IPS-18c (cell line): ENCODE measurements around the gene METRN.

ENCODE experiments used
- H3K4me3 ChIP-seq: 2 replicates; pipeline ENCODE4 v1.7.0; 2013; ENCODE audit warnings: low read depth, mild to moderate bottlenecking, low read length, moderate library complexity; ENCODE audit not compliant: insufficient read depth
- H3K9me3 ChIP-seq: one replicate; pipeline ENCODE4 v1.6.1; 2013; ENCODE audit warnings: mild to moderate bottlenecking, low read length, moderate library complexity; ENCODE audit not compliant: control insufficient read depth, insufficient read depth

Gene METRN

DNA sequence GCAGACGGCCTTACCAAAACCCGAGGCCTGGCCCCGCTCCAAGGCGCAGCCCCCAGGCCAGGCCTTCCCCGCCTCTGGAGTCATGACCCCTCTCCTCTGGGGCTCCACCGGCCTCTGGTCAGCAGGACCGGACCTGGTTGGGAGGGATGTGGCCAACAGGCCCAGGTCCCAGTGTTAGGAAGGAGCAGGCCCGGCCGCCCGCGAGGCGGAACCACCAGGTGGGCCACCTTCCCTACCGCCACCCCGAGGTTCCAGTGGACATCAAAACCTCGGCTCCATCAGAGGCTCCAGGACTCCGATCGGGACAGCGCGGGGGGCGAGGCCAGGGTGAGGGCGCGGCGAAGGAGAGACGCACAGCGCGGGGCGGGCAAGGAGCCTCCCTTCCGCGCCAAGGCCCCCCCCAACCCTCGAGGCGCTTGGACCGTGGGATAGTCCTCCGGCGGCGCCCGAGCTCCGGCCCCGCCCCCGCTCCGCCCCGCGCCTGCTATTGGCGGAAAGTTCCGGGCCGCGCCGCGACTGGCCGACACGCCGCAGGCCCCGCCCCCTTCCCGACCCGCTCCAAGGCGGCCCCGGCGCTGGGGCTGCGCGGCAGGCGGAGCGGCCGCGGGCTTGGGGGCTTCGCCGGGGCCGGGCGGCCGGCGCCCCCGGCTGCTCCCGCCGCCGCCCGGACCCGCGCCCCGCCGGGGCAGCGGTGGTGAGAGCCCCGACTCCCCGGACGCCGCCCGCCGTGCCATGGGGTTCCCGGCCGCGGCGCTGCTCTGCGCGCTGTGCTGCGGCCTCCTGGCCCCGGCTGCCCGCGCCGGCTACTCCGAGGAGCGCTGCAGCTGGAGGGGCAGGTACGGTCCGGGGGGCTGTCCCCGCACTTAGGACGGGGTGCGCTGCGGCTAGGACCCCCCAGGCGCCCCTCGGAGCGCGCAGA, at the start of gene METRN:
TSS of gene METRN (plus strand) at position 561 of the 919 bp plus-strand sequence. CDS start at position 733, 172 bp downstream.
- H3K4me3 ChIP-seq, result peak within 1 kb of the TSS; percentile 56
- no peaks in the 10 kb centered on the region for H3K9me3 ChIP-seq

DNA sequence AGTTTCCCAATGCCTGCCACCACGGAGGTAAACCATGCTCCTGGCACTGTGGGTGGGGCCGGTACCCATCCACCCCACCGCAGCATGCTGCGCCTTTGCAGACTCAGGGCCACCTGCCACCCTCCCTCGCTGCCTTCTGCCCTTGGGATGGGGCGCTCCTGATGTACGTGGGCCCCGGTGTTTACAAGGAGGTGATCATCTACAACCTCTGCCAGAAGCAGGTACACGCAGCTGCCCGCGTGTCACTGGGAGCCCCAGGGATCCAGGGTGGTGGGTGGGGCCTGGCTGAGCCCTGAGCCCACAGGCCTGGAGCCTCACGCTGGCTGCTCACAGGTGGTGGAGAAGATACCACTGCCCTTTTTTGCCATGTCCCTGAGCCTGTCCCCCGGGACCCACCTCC, 48.3 kb upstream of the METRN start:
- no peak overlapping the region for H3K4me3 ChIP-seq
- no peaks in the 10 kb centered on the region for H3K9me3 ChIP-seq

DNA sequence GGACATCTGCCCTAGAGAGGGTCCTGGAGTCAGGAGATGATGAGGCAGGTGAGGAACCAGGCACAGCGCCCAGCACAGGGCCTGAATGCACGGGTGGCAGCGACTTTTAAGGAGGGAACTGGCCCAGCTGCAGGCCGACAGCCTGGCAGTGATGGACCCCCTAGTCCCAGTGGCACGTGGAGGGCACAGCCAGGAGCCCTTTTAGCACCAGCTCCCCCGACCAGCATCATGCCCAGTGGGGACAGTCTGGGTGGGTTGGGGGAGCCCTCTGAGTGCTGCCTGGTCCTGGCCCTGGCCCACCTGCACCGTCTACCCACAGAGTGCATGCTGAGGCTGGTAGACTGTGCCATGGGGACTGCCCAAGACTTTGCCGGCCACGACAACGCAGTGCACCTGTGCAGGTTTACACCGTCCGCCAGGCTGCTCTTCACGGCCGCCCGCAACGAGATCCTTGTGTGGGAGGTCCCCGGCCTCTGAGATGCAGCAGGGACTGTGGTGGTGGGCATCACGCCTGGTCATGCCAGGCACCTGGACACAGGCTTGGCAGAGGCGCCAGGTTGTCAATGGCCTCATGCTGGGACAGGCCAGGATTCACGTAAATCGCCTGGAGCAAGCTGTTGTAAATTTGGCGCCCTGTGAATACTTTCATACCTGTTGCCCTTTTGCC, 47.7 kb upstream of the METRN start:
- Histone ChIP-seq H3K9me3 (no peaks in the 10 kb centered on the region), H3K4me3 (no peak overlapping the region)

DNA sequence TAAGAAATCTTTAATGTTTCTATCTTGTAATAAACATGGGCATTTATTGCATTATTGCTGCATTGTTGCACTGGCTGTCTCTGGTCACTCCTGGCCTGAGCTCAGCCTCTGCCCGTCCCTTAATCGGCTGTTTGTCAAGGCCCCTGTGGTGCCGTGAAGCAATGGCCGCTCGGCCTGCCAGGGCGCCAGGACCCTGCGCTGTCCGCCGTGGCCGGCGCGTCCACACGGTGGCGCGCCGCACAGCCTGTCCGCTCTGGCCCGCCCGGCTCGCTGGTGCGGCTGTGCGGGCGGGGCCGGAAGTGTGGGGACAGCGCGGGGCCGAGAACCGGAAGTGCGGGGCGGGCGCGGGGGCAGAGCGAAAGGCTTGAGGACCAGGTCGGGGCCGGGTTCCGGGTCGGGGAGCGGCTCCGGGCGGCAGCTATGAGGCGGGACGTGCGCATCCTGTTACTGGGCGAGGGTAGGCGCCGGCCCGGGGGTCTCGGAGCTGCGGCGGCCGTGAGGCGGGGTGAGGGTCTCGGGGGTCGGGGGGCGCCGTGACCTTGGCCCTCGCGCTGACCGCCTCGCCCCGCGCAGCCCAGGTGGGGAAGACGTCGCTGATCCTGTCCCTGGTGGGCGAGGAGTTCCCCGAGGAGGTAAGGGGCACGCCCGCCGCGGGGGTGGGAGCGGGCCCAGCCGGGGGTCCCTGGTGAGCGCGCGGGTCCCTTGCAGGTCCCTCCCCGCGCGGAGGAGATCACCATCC, 47.0 kb upstream of the METRN start, which contains the start of gene RHOT2:
TSS of gene RHOT2 (plus strand) at position 353 of the 739 bp plus-strand sequence. CDS start at position 421, 68 bp downstream.
- no peaks in the 10 kb centered on the region for H3K9me3 ChIP-seq
- H3K4me3 ChIP-seq, result peak within 1 kb of the TSS; percentile 87

DNA sequence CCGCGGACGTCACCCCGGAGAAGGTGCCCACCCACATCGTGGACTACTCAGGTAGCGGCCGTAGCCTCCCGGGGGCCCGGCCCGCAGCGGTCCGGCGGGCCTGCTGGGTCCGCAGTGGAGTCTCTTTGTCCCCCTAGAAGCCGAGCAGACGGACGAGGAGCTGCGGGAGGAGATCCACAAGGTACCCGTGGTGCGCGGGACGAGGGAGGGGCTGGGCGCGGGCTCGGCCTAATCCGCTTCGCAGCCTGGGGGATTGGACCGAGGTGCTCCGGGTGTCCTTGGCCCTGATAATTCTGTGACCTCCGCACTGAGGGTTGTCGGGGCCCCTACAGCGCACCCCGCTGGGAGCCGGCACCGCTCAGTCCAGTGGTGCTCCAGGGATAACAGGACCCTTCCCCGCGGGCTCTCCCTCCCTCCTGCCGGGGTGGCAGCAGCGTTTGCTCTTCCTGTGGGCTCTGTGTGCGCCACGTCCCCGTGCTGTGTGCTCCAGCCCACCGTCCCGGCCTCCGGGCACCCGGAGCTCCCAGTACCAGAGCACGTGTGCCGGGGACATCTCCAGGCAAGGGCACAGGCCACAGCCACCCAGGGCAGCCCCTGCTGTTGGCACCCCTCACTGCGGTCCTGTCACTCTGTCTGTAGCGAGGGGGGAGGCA, 46.3 kb upstream of the METRN start:
- Histone ChIP-seq H3K4me3 (peak overlapping the region; percentile 87), H3K9me3 (no peaks in the 10 kb centered on the region)

DNA sequence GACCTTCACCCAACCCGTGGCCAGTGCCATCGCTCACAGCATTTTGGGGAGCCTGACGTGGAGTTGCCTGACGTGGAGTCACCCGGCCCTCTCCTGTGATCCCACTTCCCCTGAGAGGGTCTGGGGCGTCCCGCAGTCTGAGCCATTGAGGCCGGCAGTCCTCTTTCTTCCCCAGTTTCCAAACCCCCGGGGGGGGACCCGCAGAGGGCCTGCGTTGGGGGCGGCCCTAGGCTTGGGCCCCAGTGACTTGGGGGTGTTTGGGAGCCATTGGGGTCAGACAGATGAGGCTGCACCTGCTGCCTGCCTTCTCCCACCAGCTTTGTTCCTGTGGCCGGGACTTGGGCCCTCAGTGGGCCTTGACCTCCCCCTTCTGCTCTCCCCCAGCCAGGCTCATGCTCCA, 45.3 kb upstream of the METRN start:
- no peaks in the 10 kb centered on the region for H3K9me3 ChIP-seq
- H3K4me3 ChIP-seq, result no peak overlapping the region

DNA sequence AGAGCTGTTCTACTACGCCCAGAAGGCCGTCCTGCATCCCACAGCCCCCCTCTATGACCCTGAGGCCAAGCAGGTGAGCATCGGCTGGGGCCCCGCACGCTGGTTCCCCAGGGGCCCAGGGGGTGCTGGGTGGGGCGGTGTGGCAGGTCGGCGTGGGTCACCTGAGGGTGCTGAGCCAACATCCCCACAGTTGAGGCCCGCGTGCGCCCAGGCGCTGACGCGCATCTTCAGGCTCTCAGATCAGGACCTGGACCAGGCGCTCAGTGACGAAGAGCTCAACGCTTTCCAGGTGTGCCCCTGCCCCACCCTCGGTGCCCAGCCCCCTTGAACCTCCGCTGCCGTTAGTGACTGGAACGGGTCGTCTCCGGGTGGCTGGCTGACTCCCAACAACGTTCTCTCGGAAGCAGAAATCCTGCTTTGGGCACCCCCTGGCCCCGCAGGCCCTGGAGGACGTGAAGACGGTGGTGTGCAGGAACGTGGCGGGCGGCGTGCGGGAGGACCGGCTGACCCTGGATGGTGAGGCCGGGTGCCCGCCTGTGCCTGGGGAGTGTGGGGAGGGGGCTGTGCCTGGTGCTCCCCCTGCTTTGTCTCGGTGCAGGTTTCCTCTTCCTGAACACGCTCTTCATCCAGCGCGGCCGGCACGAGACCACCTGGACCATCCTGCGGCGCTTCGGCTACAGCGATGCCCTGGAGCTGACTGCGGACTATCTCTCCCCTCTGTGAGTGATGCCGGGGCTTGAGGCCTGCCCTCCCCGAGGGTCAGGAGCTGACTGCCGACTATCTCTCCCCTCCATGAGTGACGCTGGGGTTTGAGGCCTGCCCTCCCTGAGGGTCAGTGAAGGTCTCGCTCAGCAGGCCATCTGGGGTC, 44.2 kb upstream of the METRN start:
- H3K4me3 ChIP-seq, result no peak overlapping the region
- H3K9me3 ChIP-seq, result no peaks in the 10 kb centered on the region

DNA sequence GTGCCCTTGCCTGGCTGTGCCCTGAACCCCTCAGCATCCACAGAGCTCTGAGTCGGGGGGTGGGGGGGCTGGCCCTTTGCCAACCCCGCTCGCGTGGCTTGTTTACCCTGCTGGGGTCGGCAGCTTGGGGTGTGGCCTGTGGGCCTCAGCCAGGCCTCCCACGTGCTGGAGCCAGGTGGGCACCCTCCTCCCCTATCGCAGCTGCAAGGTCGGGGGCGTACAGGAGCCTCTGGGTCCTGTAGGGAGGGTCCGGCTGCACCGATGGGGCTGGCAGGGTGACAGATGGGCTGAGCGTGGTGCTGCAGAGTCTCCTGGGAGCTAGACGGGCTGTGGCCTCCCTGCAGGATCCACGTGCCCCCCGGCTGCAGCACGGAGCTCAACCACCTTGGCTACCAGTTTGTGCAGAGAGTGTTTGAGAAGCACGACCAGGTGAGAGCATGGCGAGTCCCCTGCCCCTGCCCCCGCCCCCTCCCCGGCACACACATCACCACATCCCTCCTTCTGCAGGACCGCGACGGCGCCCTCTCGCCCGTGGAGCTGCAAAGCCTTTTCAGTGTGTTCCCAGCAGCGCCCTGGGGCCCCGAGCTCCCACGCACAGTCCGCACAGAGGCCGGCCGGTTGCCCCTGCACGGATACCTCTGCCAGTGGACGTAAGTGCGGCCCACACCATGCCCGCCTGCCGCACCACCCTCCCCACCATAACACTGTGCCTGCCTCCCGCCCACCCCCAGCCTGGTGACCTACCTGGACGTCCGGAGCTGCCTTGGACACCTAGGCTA, 43.4 kb upstream of the METRN start:
- Histone ChIP-seq H3K9me3 (no peaks in the 10 kb centered on the region), H3K4me3 (no peak overlapping the region)

DNA sequence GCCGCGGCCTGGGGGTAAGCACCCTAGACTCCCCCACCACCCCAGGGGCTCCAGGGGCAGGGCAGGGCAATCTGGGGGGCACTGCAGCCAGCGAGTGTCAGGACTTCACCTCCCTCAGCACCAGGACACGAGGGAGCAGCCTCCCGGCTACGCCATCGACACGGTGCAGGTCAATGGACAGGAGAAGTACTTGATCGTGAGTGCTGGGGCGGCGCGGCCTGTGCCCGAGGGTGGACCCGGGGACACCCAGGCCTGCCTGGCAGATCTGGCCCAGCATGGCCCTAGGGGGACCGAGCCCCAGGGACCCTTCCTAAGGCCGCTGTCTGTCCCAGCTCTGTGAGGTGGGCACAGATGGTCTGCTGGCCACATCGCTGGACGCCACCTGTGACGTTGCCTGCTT, 42.5 kb upstream of the METRN start:
- Histone ChIP-seq H3K4me3 (no peak overlapping the region), H3K9me3 (no peaks in the 10 kb centered on the region)

DNA sequence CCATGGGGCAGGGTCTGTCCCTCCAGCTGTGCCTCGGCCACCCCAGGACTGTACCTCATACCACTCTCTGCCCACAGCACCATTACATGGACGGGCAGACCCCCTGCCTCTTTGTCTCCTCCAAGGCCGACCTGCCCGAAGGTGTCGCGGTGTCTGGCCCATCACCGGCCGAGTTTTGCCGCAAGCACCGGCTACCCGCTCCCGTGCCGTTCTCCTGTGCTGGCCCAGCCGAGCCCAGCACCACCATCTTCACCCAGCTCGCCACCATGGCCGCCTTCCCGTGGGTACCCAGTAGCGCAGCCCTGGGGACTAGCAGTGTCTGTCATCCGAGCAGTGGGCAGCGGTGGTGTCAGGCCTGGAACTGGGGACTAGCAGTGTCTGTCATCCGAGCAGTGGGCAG, 42.1 kb upstream of the METRN start:
- Histone ChIP-seq H3K9me3 (no peaks in the 10 kb centered on the region), H3K4me3 (no peak overlapping the region)

DNA sequence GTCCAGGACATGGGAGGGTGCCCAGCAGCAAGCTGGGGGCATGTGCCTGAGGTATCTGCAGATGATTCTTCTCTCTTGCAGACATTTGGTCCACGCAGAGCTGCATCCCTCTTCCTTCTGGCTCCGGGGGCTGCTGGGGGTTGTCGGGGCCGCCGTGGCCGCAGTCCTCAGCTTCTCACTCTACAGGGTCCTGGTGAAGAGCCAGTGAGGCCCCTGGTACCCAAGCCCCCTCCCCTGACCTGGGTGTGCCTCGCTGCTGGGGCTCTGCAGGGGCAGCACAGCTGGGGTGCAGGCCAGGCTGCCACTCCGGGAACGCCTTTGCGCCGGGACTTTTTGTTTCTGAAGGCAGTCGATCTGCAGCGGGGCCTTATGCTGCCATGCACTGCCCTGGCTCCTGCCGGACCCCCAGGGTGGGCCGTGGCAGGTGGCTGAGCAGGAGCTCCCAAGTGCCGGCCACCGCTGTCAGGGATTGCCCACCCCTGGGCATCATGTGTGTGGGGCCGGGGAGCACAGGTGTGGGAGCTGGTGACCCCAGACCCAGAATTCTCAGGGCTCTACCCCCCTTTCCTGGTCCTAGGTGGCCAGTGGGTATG, 41.4 kb upstream of the METRN start:
- H3K9me3 ChIP-seq, result no peaks in the 10 kb centered on the region
- H3K4me3 ChIP-seq, result no peak overlapping the region

DNA sequence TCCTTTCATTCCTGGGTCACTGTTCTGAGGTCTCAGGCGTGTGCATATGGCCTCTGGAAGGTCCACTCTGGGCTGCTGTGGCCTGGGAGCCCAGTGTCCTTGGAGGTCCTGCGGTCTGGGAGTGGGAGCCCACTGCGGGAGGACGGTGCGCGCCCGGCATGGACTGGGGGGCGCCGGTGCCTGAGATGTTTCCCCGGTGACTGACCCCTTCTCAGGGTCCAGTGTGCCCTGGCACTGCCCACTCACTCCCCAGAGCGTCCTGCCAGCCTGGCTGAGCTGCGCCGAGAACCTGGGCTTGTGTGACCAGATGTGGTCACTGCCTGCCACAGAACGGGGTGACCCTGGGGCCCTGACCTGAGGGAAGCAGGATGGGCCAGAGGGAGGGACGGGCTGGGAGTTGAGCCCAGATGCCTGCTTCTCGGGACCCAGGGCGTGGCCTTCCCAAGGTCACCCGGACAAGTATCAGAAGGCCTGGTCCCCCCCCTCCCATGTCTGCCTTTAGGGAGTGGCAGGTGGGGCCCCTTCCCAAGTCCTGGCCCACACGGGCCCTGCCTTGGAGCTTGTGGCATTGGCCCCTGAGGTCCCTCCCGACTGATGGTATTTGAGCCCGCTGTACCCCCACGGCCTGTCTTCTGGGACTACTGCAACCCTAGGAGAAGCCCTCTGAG, 40.6 kb upstream of the METRN start:
- H3K4me3 ChIP-seq, result peak overlapping the region; percentile 0; the same call in 1 of the 2 replicates

DNA sequence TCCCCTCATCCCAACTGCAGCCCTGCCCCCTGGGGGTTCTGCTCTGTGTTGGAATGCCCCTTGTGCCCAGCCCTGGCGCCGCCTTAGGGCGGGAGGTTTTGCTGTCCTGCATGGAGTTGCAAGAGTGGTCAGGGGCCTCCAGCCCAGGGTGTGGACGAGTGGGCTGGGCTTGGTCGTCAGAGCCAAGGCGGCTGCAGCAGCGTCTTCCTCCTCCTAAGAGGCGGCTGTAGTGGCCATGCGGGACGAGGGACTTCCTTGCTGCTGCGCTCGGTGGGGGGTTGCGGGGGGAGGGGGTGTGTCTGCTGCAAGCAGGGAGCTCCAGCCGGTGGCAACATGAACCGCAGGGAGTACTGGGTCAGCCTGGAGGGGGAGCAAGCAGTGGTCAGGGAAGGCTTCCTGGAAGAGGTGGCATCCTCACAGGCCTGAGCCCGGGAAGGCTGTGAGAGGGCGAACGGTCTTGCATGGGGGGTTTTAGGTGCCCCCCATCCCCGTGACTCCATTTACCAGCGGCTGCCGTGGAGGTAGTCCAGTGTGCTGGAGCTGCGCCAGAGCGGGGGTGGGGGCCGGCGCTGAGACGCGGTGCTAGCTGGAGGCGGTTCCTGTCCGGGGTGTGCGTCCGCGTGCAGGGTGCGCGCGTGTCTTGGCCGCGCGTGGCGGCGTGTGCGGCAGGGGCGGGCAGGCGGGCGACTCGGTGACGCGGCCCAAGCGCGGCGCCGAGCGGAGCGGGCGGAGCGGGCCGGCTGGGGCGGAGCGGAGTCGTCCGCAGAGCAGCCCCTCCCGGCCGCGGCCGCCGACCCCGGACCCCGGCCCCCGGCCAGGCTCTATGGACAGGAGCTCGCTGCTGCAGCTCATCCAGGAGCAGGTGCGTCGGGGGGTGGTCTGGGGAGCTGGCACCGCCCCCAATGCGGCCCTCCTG, 39.7 kb upstream of the METRN start, which contains the start of gene RHBDL1:
TSS of gene RHBDL1 (plus strand) at position 704 of the 916 bp plus-strand sequence. CDS start at position 824, 120 bp downstream.
- Histone ChIP-seq H3K4me3 (peak within 1 kb of the TSS; percentile 47), H3K9me3 (no peaks in the 10 kb centered on the region)

More for the DNA sequence above, 40.6 kb upstream of the METRN start:
- no peaks in the 10 kb centered on the region for H3K9me3 ChIP-seq
